HepG2 (cell line): Measurements from ENCODE around the gene KIF17. TPM values are rescaled to one million over a fixed set of nuclear protein-coding genes. Genes with fewer than 3 reads are reported as not detected.

Source experiments
- ATAC-seq: fragments of 200-7000 bp; cut with Tn5 transposase; 3 replicates; pipeline ENCODE4 v1.9.1; 2020; ENCODE audit warnings: mild to moderate bottlenecking, moderate library complexity
- BruUV-seq: library from RNA; stranded (reverse); fragments of 400-500 nt; replicated peaks from 2 replicates; lab custom pipeline; 2021; lab: Mats Ljungman, UMichigan
- CTCF ChIA-PET: fragments of 300-600 bp; formaldehyde crosslinking; extraction: SDS; loops from one replicate; lab custom pipeline; 2021; ENCODE audit warnings: low total read pairs, inconsistent platforms, low intra/inter-chr PET ratio; lab: Yijun Ruan, JAX
- POLR2A ChIA-PET: fragments of 350-600 bp; sonication (Branson Sonifier 250); formaldehyde crosslinking; loops from one replicate; lab custom pipeline; 2020; ENCODE audit warnings: antibody characterized with exemption, inconsistent platforms; lab: Yijun Ruan, JAX
- DNase-seq: peaks from one replicate; pipeline ENCODE4 v3.0.0-alpha.2; 2015; ENCODE audit warnings: low spot score
- FAIRE-seq: peaks from 3 replicates; lab custom pipeline; 2011; peaks lifted over from hg19 to GRCh38; lab: Jason Lieb, UNC
- H2AFZ ChIP-seq: one replicate; pipeline ENCODE4 v1.6.1; 2011; ENCODE audit warnings: low read length, inconsistent platforms
- H3K27ac ChIP-seq: fragments of 300-600 bp; 3 replicates; pipeline ENCODE4 v1.8.0; 2011; ENCODE audit warnings: mixed run types, mild to moderate bottlenecking, mixed read lengths, low read length, inconsistent platforms; ENCODE audit not compliant: insufficient read depth; ENCODE audit errors: extremely low read length
- H3K27me3 ChIP-seq, 2 experiments: fragments of 200-600 bp in 1 of 2; 2 replicates in 1 of 2; 3 replicates in 1 of 2; pipeline versions ENCODE4 v1.6.0 to v1.8.0; 2011; ENCODE audit warnings: low read length in 2 of 2, mild to moderate bottlenecking in 2 of 2, moderate library complexity in 2 of 2, inconsistent platforms in 1 of 2; ENCODE audit not compliant: insufficient read depth in 2 of 2, control insufficient read depth in 1 of 2
- H3K36me3 ChIP-seq, 2 experiments: fragments of 200-600 bp in 1 of 2; replicated peaks in 1 of 2; 2 replicates in 1 of 2; 3 replicates in 1 of 2; pipeline versions ENCODE4 v1.5.1 to v1.8.0; 2011; ENCODE audit warnings: low read length in 2 of 2, inconsistent platforms in 1 of 2; ENCODE audit not compliant: insufficient read depth in 2 of 2, control insufficient read depth in 1 of 2
- H3K4me1 ChIP-seq: 2 replicates; pipeline ENCODE4 v1.5.1; 2012; ENCODE audit warnings: low read length, inconsistent platforms; ENCODE audit not compliant: insufficient read depth
- H3K4me2 ChIP-seq: 2 replicates; pipeline ENCODE4 v1.6.0; 2011; ENCODE audit warnings: low read depth, low read length, inconsistent platforms
- H3K4me3 ChIP-seq, 3 experiments: fragments of 200-600 bp in 1 of 3; sonication (generic), shearing (Covaris generic) in 1 of 3; replicated peaks in 1 of 3; 2 replicates each; pipeline ENCODE4 v1.5.1; 2011 to 2016; ENCODE audit warnings: low read length in 3 of 3, inconsistent platforms in 2 of 3, low read depth in 2 of 3, mild to moderate bottlenecking in 2 of 3, control low read depth in 1 of 3, mixed read lengths in 1 of 3; ENCODE audit not compliant: insufficient read depth in 1 of 3
- H3K79me2 ChIP-seq: one replicate; pipeline ENCODE4 v1.6.1; 2011; ENCODE audit warnings: low read length, inconsistent platforms; ENCODE audit not compliant: insufficient read depth
- H3K9ac ChIP-seq: 2 replicates; pipeline ENCODE4 v1.6.0; 2011; ENCODE audit warnings: mild to moderate bottlenecking, low read depth, low read length, inconsistent platforms; ENCODE audit not compliant: insufficient read depth
- H3K9me3 ChIP-seq: 2 replicates; pipeline ENCODE4 v1.5.1; 2012; ENCODE audit warnings: mild to moderate bottlenecking, low read length
- H4K20me1 ChIP-seq: 2 replicates; pipeline ENCODE4 v1.6.0; 2011; ENCODE audit warnings: inconsistent platforms, mild to moderate bottlenecking, low read length, moderate library complexity; ENCODE audit not compliant: insufficient read depth
- ARNTL ChIP-seq: sonication (generic); formaldehyde crosslinking; IDR thresholded peaks from 2 replicates; pipeline ENCODE4 v1.4.0; 2020; ENCODE audit warnings: mild to moderate bottlenecking, missing genetic modification reagents
- CENPX ChIP-seq: sonication (generic); formaldehyde crosslinking; IDR thresholded peaks from 2 replicates; pipeline ENCODE4 v1.9.0; 2021; ENCODE audit warnings: mild to moderate bottlenecking, missing genetic modification reagents, moderate library complexity
- EHMT2 ChIP-seq: fragments of 200-600 bp; sonication (generic); IDR thresholded peaks from 2 replicates; pipeline ENCODE4 v1.7.0; 2017; ENCODE audit warnings: antibody characterized with exemption, low read depth, low read length, borderline replicate concordance
- HNRNPLL ChIP-seq: fragments of 200-400 bp; formaldehyde crosslinking; IDR thresholded peaks from 2 replicates; pipeline ENCODE4 v1.6.1; 2017; ENCODE audit warnings: mild to moderate bottlenecking, low read depth, low read length; ENCODE audit not compliant: poor library complexity, severe bottlenecking
- NFIB ChIP-seq: sonication (generic); formaldehyde crosslinking; IDR thresholded peaks from 2 replicates; pipeline ENCODE4 v1.9.0; 2021; ENCODE audit warnings: missing genetic modification reagents, mild to moderate bottlenecking, borderline replicate concordance
- PHF8 ChIP-seq: sonication (generic); formaldehyde crosslinking; IDR thresholded peaks from 2 replicates; pipeline ENCODE4 v1.5.0; 2020; ENCODE audit warnings: missing genetic modification reagents
- SAP130 ChIP-seq: IDR thresholded peaks from 2 replicates; pipeline ENCODE4 v1.6.1; 2016; ENCODE audit warnings: low read depth
- ZFP41 ChIP-seq: sonication (generic); formaldehyde crosslinking; IDR thresholded peaks from 2 replicates; pipeline ENCODE4 v1.4.0; 2020; ENCODE audit warnings: mild to moderate bottlenecking, missing genetic modification reagents, borderline replicate concordance
- ZNF121 ChIP-seq: sonication (generic); formaldehyde crosslinking; IDR thresholded peaks from 2 replicates; pipeline ENCODE4 v1.5.0; 2020; ENCODE audit warnings: mild to moderate bottlenecking, missing genetic modification reagents
- ZNF749 ChIP-seq: sonication (generic); formaldehyde crosslinking; IDR thresholded peaks from 2 replicates; pipeline ENCODE4 v1.8.0; 2022; ENCODE audit warnings: mild to moderate bottlenecking, missing genetic modification reagents, moderate library complexity, borderline replicate concordance
- ZNF777 ChIP-seq: sonication (generic); formaldehyde crosslinking; IDR thresholded peaks from 2 replicates; pipeline ENCODE4 v1.4.0; 2020; ENCODE audit warnings: missing genetic modification reagents
- in situ Hi-C: cut with HindIII; loops from 2 replicates; pipeline ENCODE4 v1.10.0; 2017; ENCODE audit warnings: low pct_unique_long_range_greater_than_20kb; ENCODE audit not compliant: extremely low pct_ligation_motif_present
- intact Hi-C: fragments of 100-400 bp; cut with micrococcal nuclease; formaldehyde crosslinking; loops from one replicate; pipeline ENCODE4 v1.10.0; 2022; ENCODE audit not compliant: unreplicated experiment
- polyA plus RNA-seq, 8 experiments: library from polyadenylated mRNA; depleted of rRNA in 3 of 8; stranded (reverse) in 7 of 8; unstranded in 1 of 8; fragments of >200 nt; fragmentation: Illumina TruSeq in 4 of 8; extraction: Trizol in 4 of 8; gene quantifications; 2 replicates each; pipeline versions ENCODE4 v1.2.1 to v1.2.3, GENCODE V29; 2011 to 2016; ENCODE audit warnings: low read depth in 4 of 8, missing spikeins in 1 of 8, mixed read lengths in 1 of 8; ENCODE audit not compliant: insufficient read depth in 1 of 8
- total RNA-seq, 5 experiments: library from RNA; depleted of rRNA; stranded (reverse); fragments of >200 nt; fragmentation: Illumina TruSeq; extraction: Trizol; gene quantifications; 2 replicates each; pipeline ENCODE4 v1.2.3, GENCODE V29; 2016; ENCODE audit warnings: low read depth in 1 of 5
- TF ChIP-seq, protein P1 (sequence below): sonication (generic); formaldehyde crosslinking; IDR thresholded peaks from 2 replicates; pipeline ENCODE4 v1.5.1; 2020; ENCODE audit warnings: mild to moderate bottlenecking, missing genetic modification reagents, moderate library complexity
- TF ChIP-seq, protein P2 (sequence below): sonication (generic); formaldehyde crosslinking; IDR thresholded peaks from 2 replicates; pipeline ENCODE4 v1.5.1; 2020; ENCODE audit warnings: mild to moderate bottlenecking, missing genetic modification reagents, moderate library complexity
- TF ChIP-seq, protein P3 (sequence below): sonication (generic); formaldehyde crosslinking; IDR thresholded peaks from 2 replicates; pipeline ENCODE4 v1.5.0; 2020; ENCODE audit warnings: missing genetic modification reagents

KIF17 gene
- total and polyA plus RNA-seq, 2 of the 13 experiments (the other 11 are each of a cell fraction or from before 2014, with no cell fraction given): 0.24 to 0.44 TPM

DNA sequence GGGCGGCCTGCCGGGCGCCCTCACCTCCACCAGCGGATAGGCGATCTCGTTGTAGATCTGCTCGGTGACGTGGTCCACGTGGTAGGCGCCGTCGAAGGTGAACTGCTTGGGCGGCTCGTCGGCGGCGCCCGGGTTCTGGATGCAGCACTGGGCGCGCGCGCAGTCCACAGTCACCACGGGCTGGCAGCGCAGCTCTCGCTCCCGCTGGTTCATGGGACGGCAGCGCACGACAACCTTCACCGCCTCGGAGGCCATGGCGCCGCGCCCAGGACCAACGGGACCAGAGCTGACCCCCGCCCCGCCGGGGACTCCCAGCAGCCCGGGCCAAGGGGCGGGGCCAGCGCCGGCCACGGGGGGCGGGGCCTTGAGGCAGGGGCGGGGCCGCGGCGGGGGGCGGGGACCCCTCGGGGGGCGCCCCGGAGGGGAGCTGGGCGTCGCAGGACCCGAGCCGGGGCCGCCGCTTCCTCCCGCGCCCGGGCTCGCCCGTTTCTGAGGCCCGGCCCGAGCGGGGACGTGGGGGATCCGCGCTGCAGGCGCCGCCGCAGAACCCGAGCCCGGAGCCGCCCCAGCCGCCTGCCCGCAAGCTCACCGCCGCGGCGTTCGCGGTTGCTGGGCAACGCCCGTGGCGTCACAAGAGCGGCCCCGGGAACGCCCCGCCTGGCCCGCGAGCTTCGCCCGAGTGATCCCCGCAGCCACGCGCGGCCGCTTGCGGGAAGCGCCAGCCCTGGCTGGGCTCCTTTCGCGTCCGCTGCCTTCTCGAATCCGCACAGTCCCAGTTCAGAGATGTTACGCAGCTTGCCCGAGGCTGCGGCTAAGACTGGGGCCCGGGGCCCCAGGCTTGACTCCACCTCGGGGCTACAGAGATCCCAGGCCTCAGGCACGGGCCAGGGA is at the start of gene KIF17 (continued):
- no peak for TF ChIP-seq ZNF749
- TF ChIP-seq PHF8 (CRISPR knock-in tag): 0 out of 2 replicates have a peak, but pooled peaks have one; percentile 23
- peak; percentile 70 for TF ChIP-seq SAP130 (CRISPR knock-in tag)
- TF ChIP-seq ZFP41 (CRISPR knock-in tag): no peak
- TF ChIP-seq EHMT2: peak; percentile 66; the same call in 1 of the 2 replicates
- peak; percentile 79 for TF ChIP-seq ZNF777 (CRISPR knock-in tag)
- peak; percentile 56 for TF ChIP-seq HNRNPLL
- TF ChIP-seq, protein P1, sequence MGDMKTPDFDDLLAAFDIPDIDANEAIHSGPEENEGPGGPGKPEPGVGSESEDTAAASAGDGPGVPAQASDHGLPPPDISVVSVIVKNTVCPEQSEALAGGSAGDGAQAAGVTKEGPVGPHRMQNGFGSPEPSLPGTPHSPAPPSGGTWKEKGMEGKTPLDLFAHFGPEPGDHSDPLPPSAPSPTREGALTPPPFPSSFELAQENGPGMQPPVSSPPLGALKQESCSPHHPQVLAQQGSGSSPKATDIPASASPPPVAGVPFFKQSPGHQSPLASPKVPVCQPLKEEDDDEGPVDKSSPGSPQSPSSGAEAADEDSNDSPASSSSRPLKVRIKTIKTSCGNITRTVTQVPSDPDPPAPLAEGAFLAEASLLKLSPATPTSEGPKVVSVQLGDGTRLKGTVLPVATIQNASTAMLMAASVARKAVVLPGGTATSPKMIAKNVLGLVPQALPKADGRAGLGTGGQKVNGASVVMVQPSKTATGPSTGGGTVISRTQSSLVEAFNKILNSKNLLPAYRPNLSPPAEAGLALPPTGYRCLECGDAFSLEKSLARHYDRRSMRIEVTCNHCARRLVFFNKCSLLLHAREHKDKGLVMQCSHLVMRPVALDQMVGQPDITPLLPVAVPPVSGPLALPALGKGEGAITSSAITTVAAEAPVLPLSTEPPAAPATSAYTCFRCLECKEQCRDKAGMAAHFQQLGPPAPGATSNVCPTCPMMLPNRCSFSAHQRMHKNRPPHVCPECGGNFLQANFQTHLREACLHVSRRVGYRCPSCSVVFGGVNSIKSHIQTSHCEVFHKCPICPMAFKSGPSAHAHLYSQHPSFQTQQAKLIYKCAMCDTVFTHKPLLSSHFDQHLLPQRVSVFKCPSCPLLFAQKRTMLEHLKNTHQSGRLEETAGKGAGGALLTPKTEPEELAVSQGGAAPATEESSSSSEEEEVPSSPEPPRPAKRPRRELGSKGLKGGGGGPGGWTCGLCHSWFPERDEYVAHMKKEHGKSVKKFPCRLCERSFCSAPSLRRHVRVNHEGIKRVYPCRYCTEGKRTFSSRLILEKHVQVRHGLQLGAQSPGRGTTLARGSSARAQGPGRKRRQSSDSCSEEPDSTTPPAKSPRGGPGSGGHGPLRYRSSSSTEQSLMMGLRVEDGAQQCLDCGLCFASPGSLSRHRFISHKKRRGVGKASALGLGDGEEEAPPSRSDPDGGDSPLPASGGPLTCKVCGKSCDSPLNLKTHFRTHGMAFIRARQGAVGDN (CRISPR knock-in tag): peak; percentile 57

DNA sequence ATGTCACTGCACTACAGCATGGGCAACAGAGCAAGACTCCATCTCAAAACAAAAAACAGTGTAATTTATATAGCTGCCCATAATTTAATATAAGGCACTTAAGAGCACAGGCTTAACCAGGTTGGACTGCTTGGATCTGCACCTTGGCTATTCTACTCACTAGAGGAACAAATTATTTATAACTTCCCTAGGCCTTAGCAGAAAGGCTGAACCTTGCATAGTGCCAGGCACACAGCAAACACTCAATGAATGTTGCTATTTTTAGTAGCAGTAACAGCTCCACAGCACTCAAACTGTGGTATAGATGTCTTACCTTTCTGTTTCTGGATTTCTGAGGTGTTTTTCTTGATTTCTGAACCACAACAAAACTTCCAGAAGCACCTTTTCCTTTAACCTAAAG is 49.5 kb upstream of the KIF17 start:
- H3K79me2 ChIP-seq: no peaks in the 10 kb centered on the region
- POLR2A ChIA-PET: no interaction called here
- H2AFZ ChIP-seq: no peak overlapping the region
- no peak overlapping the region for H3K4me3 ChIP-seq
- no peak overlapping the region for H3K4me2 ChIP-seq
- CTCF ChIA-PET: no interaction called here
- no peak for ATAC-seq
- in situ Hi-C loops (no loop called here), intact Hi-C loops (no loop called here)
- no peak for DNase-seq
- H3K27me3 ChIP-seq: no peaks in the 10 kb centered on the region
- H3K9ac ChIP-seq: no peak overlapping the region
- peaks cover 24 to 93% of the 10 kb centered on the region in 2 experiments; a peak in 4 of 5 replicates for H3K36me3 ChIP-seq
- no peak for FAIRE-seq
- no peaks in the 10 kb centered on the region for H3K4me1 ChIP-seq
- BruUV-seq: no TSS peak
- H4K20me1 ChIP-seq: no peaks in the 10 kb centered on the region
- no peaks in the 10 kb centered on the region for H3K9me3 ChIP-seq
- H3K27ac ChIP-seq: no peak overlapping the region
- TF ChIP-seq NFIB (CRISPR knock-in tag) (no peak), ARNTL (CRISPR knock-in tag) (no peak), ZNF121 (no peak), CENPX (CRISPR knock-in tag) (no peak)
- TF ChIP-seq, protein P2, sequence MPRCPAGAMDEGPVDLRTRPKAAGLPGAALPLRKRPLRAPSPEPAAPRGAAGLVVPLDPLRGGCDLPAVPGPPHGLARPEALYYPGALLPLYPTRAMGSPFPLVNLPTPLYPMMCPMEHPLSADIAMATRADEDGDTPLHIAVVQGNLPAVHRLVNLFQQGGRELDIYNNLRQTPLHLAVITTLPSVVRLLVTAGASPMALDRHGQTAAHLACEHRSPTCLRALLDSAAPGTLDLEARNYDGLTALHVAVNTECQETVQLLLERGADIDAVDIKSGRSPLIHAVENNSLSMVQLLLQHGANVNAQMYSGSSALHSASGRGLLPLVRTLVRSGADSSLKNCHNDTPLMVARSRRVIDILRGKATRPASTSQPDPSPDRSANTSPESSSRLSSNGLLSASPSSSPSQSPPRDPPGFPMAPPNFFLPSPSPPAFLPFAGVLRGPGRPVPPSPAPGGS (CRISPR knock-in tag): no peak
- TF ChIP-seq, protein P3, sequence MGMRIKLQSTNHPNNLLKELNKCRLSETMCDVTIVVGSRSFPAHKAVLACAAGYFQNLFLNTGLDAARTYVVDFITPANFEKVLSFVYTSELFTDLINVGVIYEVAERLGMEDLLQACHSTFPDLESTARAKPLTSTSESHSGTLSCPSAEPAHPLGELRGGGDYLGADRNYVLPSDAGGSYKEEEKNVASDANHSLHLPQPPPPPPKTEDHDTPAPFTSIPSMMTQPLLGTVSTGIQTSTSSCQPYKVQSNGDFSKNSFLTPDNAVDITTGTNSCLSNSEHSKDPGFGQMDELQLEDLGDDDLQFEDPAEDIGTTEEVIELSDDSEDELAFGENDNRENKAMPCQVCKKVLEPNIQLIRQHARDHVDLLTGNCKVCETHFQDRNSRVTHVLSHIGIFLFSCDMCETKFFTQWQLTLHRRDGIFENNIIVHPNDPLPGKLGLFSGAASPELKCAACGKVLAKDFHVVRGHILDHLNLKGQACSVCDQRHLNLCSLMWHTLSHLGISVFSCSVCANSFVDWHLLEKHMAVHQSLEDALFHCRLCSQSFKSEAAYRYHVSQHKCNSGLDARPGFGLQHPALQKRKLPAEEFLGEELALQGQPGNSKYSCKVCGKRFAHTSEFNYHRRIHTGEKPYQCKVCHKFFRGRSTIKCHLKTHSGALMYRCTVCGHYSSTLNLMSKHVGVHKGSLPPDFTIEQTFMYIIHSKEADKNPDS (CRISPR knock-in tag): no peak
